GM12873 (cell line): Measurements from ENCODE around the gene NRAS.

Source experiments
- TF ChIP-seq, protein P1 (sequence below): IDR thresholded peaks from 2 replicates; pipeline ENCODE4 v1.5.1; 2012; ENCODE audit warnings: low read depth, mild to moderate bottlenecking, moderate library complexity, low read length, control low read depth; ENCODE audit not compliant: insufficient read depth; ENCODE audit errors: missing control alignments

NRAS gene

GRCh38 chr1:114707604-114708003 is 9.0 kb downstream of the NRAS start:
- TF ChIP-seq, protein P1, sequence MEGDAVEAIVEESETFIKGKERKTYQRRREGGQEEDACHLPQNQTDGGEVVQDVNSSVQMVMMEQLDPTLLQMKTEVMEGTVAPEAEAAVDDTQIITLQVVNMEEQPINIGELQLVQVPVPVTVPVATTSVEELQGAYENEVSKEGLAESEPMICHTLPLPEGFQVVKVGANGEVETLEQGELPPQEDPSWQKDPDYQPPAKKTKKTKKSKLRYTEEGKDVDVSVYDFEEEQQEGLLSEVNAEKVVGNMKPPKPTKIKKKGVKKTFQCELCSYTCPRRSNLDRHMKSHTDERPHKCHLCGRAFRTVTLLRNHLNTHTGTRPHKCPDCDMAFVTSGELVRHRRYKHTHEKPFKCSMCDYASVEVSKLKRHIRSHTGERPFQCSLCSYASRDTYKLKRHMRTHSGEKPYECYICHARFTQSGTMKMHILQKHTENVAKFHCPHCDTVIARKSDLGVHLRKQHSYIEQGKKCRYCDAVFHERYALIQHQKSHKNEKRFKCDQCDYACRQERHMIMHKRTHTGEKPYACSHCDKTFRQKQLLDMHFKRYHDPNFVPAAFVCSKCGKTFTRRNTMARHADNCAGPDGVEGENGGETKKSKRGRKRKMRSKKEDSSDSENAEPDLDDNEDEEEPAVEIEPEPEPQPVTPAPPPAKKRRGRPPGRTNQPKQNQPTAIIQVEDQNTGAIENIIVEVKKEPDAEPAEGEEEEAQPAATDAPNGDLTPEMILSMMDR: no peak

DNA sequence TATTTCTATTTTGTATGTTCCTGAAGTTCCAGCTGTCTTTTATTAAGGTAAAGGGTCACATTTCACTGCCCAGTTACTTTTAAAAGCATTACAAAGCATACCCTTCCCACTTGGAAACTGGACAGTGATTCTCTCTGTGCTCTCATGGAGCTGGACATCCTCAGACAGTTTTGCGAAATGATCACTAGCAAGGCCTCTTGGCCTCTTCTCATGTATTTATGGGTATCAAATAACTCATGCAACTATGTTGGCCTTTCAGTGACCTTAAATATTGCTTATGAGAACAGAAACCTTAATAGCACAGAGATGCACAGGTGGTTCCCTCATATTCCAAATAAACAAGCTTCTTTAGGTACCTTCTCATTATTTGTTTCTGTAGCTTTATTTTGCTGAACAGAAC is 13.3 kb downstream of the NRAS start:
- TF ChIP-seq, protein P1: no peak

GRCh38 chr1:114702737-114703136 is 13.8 kb downstream of the NRAS start:
- TF ChIP-seq, protein P1: no peak

DNA sequence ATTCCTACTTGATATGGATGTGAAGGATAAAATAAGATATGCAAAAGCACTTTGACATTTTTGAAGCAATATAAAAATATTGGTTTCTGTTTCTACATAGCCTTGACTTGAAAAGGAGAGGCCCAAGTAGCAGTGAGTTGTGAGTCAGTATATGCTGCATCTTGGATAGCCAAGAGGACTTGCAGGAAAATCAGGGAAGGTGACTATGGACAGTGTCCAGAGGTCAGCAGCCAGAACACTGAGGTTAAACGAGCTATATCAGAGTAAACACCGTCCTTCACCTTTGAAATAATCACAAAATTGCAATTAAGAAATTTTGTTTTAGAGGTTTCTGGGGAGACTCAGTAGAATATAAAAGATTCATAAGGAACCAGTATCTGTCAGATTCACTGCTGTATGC is 14.6 kb downstream of the NRAS start:
- TF ChIP-seq, protein P1: no peak

GRCh38 chr1:114700036-114700600 is 16.5 kb downstream of the NRAS start:
- TF ChIP-seq, protein P1: no peak

DNA sequence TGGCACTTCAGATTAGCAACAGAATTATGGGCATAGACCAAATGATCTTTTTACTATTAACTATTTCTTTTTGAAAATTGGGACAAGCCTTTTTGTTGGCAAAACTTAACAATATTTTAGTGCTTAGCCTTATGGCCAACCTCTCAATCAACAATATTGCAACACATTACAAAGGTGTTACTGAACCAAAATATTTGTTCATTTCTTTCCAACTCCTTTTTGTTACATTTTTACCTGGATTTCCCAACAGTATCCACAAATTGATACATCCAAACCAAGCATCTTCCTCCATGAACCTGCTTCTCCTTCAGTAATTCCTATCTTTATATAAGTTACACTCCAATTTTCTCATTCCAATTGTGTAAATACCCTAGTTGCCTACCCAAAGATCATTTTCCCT is 19.8 kb downstream of the NRAS start:
- TF ChIP-seq, protein P1: no peak

- TF ChIP-seq, protein P1: no peak
These were observed 21.0 kb downstream of the NRAS start, which contains the start of gene AMPD1 for GRCh38 chr1:114695430-114696058. Gene AMPD1 (minus strand): TSS chr1:114695546. CDS start chr1:114695471, 75 bp downstream.
